ENCODE data around the gene ZGRF1. TPM values are rescaled to one million over a fixed set of nuclear protein-coding genes. Genes with fewer than 3 reads are reported as not detected.
A peak's percentile ranks its signal among the peaks of the same experiment; 100 is the strongest.
"Not testable (repeated sequence)": the region's sequence is repeated elsewhere in the genome, so short reads cannot be mapped to it uniquely, and the experiment has no call there.

The ZGRF1 gene
- total RNA-seq, 1 donor from 2014 or later = 2.7 TPM

DNA sequence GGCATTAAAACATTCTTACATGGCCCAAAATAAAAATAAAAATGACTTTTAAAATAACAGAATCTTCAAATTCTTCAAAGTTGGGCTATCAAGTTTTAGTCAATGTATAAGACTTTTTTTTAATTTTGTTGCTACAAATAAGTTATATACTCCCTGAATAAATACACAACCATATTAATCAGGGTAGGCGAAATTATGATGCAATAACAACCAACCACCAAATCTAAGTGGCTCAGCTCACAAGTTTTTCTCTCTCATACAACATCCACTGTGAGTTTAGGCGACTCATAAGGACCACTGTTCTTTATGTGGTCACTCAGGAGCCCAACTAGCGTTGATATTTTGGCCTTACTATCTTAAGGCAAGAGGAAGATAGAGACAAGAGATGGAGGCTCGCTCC, 131.9 kb downstream of the ZGRF1 start:
- TF ChIP-seq, protein P1, sequence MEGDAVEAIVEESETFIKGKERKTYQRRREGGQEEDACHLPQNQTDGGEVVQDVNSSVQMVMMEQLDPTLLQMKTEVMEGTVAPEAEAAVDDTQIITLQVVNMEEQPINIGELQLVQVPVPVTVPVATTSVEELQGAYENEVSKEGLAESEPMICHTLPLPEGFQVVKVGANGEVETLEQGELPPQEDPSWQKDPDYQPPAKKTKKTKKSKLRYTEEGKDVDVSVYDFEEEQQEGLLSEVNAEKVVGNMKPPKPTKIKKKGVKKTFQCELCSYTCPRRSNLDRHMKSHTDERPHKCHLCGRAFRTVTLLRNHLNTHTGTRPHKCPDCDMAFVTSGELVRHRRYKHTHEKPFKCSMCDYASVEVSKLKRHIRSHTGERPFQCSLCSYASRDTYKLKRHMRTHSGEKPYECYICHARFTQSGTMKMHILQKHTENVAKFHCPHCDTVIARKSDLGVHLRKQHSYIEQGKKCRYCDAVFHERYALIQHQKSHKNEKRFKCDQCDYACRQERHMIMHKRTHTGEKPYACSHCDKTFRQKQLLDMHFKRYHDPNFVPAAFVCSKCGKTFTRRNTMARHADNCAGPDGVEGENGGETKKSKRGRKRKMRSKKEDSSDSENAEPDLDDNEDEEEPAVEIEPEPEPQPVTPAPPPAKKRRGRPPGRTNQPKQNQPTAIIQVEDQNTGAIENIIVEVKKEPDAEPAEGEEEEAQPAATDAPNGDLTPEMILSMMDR (IDR thresholded peaks at IDR 0.05; ENCODE audit: borderline replicate concordance) = no peak
- Histone ChIP-seq H3K4me3 (no peak overlapping the region), H3K27me3 (ENCODE audit: low read depth) (peaks cover 100% of the 10 kb centered on the region), H3K27ac (replicated peaks) (no peak overlapping the region), H3K36me3 (no peaks in the 10 kb centered on the region), H3K4me1 (peaks cover 10% of the 10 kb centered on the region), H3K9me3 (replicated peaks) (no peaks in the 10 kb centered on the region)
- intact Hi-C loops (cut with micrococcal nuclease) = no loop called here
- DNase-seq = no peak

- no peaks in the 10 kb centered on the region for H3K9me3 ChIP-seq (replicated peaks)
- H3K36me3 ChIP-seq = no peaks in the 10 kb centered on the region
- peaks cover 89% of the 10 kb centered on the region for H3K27me3 ChIP-seq (ENCODE audit: low read depth)
- no peaks in the 10 kb centered on the region for H3K4me1 ChIP-seq
- TF ChIP-seq, protein P1 (IDR thresholded peaks at IDR 0.05; ENCODE audit: borderline replicate concordance) = no peak
- H3K27ac ChIP-seq (replicated peaks) = no peak overlapping the region
- no peak for DNase-seq
- no peak overlapping the region for H3K4me3 ChIP-seq
- intact Hi-C loops (cut with micrococcal nuclease) = no loop called here
Observed at GRCh38 chr4:112502871-112503270, 133.8 kb downstream of the ZGRF1 start.

DNA sequence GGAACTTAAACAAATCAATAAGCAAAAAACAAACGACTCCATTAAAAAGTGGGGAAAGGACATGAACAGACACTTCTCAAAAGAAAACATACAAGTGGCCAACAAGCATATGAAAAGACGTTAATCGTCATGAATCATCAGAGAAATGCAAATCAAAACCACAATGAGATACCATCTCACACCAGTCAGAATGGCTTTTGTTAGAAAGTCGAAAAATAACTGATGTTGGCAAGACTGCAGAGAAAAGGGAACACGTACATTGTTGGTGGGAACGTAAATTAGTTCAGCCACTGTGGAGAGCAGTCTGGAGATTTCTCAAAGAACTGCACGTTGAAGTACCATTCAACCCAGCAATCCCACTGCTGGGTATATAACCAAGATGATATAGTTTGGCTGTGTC, 144.4 kb downstream of the ZGRF1 start:
- H3K27me3 ChIP-seq (ENCODE audit: low read depth) = peaks cover 19% of the 10 kb centered on the region
- DNase-seq = no peak
- no peaks in the 10 kb centered on the region for H3K4me1 ChIP-seq
- H3K36me3 ChIP-seq = no peaks in the 10 kb centered on the region
- intact Hi-C loops (cut with micrococcal nuclease) = no loop called here
- no peak overlapping the region for H3K4me3 ChIP-seq
- TF ChIP-seq, protein P1 (IDR thresholded peaks at IDR 0.05; ENCODE audit: borderline replicate concordance) = no peak
- peaks cover 35% of the 10 kb centered on the region for H3K9me3 ChIP-seq (replicated peaks)
- H3K27ac ChIP-seq (replicated peaks) = no peak overlapping the region

GRCh38 chr4:112490808-112491207, 145.9 kb downstream of the ZGRF1 start:
- DNase-seq; H3K4me3 ChIP-seq; H3K27ac ChIP-seq (replicated peaks); H3K36me3 ChIP-seq; H3K4me1 ChIP-seq; intact Hi-C loops (cut with micrococcal nuclease): not testable (repeated sequence)
- Histone ChIP-seq H3K27me3 (ENCODE audit: low read depth) (peaks cover 23% of the 10 kb centered on the region), H3K9me3 (replicated peaks) (peaks cover 35% of the 10 kb centered on the region)

Small RNA genes lying within 50 kb of the gene (microRNA-seq; reads per million reads assigned to microRNA genes)
- 892 reads per million, percentile 83 among the genes with 10 or more reads in this experiment for gene MIR302A
- gene MIR302B = 819 reads per million, percentile 82 among the genes with 10 or more reads in this experiment
- gene MIR302C = 178 reads per million, percentile 61 among the genes with 10 or more reads in this experiment
- gene MIR302D = 544 reads per million, percentile 75 among the genes with 10 or more reads in this experiment
- gene MIR367 = 1.6 reads per million

Other genes starting within 250 kb of the ZGRF1 start
- not detected for gene NEUROG2, start 120.7 kb downstream of the ZGRF1 start, total RNA-seq
- 62.0 TPM for gene LARP7, start 234 bp upstream of the ZGRF1 start, total RNA-seq

All from left ventricle myocardium inferior (tissue), 1 donor.